ENCODE results near the gene KANK3. TPM values are rescaled to one million over a fixed set of nuclear protein-coding genes. Genes with fewer than 3 reads are reported as not detected.

The KANK3 gene
- total and polyA plus RNA-seq, 10 of the 15 experiments (the other 5 are each of a cell fraction or from before 2014, with no cell fraction given), result 0.03 to 0.93 (median 0.22) TPM; not detected in 1

DNA sequence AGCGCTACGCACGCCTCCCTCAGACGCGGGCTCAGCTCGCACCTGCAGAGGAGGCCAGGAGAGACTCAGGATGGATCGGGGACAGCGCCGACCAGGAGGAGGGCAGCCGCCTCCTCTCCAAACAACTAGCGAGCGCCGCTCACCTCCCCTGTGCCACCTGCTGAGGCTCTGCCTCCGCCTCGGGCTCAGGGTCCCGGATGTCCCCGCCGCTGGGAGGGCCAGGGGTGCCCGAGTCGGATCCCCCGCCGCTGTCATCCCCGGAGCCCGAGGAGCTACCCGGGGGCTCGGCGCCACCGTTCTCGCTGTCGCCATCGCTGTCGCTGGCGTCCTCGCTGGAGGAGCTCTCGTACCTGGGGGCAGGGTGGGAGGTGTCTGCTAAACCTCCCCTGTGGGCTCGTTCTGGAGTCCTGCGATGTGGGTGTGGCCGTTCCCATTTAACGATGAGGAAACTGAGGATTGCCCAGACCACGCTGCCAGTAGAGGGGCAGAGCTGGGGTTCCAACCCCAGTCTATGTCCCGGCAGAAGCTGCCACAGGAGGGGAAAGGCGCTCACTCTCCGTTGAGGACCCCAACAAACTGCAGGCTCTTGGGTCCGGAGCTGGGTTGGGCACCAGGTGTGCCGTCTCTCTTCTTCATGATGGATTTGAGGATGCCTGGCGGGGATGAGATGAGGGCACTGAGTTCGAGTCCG, 9.2 kb downstream of the KANK3 start:
- in situ Hi-C loops (cut with MboI), result no loop called here
- Histone ChIP-seq H3K27me3 (replicated peaks in 1 of 2; ENCODE audit: control insufficient read depth in 2 of 2, insufficient read depth in 2 of 2, low read length in 1 of 2) (peaks cover 2 to 5% of the 10 kb centered on the region in 2 experiments; a peak in 3 of 4 replicates), H3K36me3 (ENCODE audit: control insufficient read depth in 2 of 2, insufficient read depth in 2 of 2, low read length in 1 of 2) (no peaks in the 10 kb centered on the region), H3K27ac (ENCODE audit: control insufficient read depth, insufficient read depth) (no peak overlapping the region), H3K9me3 (replicated peaks; ENCODE audit: control insufficient read depth, insufficient read depth, low read length) (no peaks in the 10 kb centered on the region), H3K4me3 (no peak overlapping the region), H3K79me2 (ENCODE audit: control insufficient read depth, insufficient read depth, low read length) (no peaks in the 10 kb centered on the region), H3K9ac (ENCODE audit: control insufficient read depth, insufficient read depth, low read length) (no peak overlapping the region), H2AFZ (ENCODE audit: control insufficient read depth, low read depth, low read length) (no peak overlapping the region), H3K4me1 (ENCODE audit: control insufficient read depth, insufficient read depth, low read length) (peaks cover 2% of the 10 kb centered on the region; the same call in 1 of the 2 replicates), H3K4me2 (ENCODE audit: control insufficient read depth, insufficient read depth) (no peak overlapping the region), H4K20me1 (ENCODE audit: control insufficient read depth, insufficient read depth) (no peaks in the 10 kb centered on the region)
- ChIA-PET POLR2A (interaction anchor here (1.0 kb wide), 1 partner anchor 27 kb away, joined by 3 read pairs; no protein-coding TSS in a partner anchor), SMC1A (ENCODE audit: uncharacterized antibody, unreplicated experiment) (no interaction called here), RAD21 (ENCODE audit: unreplicated experiment) (no interaction called here), CTCF (no interaction called here)
- FAIRE-seq (no peak), DNase-seq (ENCODE audit: low read depth, low spot score) (no peak), ATAC-seq (no peak)
- no TSS peak for BruUV-seq (replicated peaks)
- WGBS (ENCODE audit: insufficient coverage, insufficient replicate concordance, low lambda C conversion rate, missing lambda C conversion rate), result 56% methylated on average over 42 of the region's 48 CpGs
- intact Hi-C loops (cut with micrococcal nuclease; ENCODE audit: unreplicated experiment), result no loop called here
- TF ChIP-seq ATF7 (IDR thresholded peaks at IDR 0.05; ENCODE audit: low read depth) (no peak), CHD2 (IDR thresholded peaks at IDR 0.05; ENCODE audit: borderline replicate concordance, low read depth, low read length) (no peak), IKZF2 (IDR thresholded peaks at IDR 0.05) (no peak), CHD1 (IDR thresholded peaks at IDR 0.05; ENCODE audit: low read depth, low read length) (no peak), STAT3 (IDR thresholded peaks at IDR 0.05; ENCODE audit: low read depth, low read length) (no peak), BMI1 (IDR thresholded peaks at IDR 0.05; ENCODE audit: borderline replicate concordance) (no peak)
- TF ChIP-seq, protein P1, sequence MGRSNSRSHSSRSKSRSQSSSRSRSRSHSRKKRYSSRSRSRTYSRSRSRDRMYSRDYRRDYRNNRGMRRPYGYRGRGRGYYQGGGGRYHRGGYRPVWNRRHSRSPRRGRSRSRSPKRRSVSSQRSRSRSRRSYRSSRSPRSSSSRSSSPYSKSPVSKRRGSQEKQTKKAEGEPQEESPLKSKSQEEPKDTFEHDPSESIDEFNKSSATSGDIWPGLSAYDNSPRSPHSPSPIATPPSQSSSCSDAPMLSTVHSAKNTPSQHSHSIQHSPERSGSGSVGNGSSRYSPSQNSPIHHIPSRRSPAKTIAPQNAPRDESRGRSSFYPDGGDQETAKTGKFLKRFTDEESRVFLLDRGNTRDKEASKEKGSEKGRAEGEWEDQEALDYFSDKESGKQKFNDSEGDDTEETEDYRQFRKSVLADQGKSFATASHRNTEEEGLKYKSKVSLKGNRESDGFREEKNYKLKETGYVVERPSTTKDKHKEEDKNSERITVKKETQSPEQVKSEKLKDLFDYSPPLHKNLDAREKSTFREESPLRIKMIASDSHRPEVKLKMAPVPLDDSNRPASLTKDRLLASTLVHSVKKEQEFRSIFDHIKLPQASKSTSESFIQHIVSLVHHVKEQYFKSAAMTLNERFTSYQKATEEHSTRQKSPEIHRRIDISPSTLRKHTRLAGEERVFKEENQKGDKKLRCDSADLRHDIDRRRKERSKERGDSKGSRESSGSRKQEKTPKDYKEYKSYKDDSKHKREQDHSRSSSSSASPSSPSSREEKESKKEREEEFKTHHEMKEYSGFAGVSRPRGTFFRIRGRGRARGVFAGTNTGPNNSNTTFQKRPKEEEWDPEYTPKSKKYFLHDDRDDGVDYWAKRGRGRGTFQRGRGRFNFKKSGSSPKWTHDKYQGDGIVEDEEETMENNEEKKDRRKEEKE (IDR thresholded peaks at IDR 0.05), result no peak
- TF ChIP-seq, protein P2, sequence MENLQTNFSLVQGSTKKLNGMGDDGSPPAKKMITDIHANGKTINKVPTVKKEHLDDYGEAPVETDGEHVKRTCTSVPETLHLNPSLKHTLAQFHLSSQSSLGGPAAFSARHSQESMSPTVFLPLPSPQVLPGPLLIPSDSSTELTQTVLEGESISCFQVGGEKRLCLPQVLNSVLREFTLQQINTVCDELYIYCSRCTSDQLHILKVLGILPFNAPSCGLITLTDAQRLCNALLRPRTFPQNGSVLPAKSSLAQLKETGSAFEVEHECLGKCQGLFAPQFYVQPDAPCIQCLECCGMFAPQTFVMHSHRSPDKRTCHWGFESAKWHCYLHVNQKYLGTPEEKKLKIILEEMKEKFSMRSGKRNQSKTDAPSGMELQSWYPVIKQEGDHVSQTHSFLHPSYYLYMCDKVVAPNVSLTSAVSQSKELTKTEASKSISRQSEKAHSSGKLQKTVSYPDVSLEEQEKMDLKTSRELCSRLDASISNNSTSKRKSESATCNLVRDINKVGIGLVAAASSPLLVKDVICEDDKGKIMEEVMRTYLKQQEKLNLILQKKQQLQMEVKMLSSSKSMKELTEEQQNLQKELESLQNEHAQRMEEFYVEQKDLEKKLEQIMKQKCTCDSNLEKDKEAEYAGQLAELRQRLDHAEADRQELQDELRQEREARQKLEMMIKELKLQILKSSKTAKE (IDR thresholded peaks at IDR 0.05; ENCODE audit: low read depth, poor library complexity, severe bottlenecking), result no peak
- TF ChIP-seq, protein P3, sequence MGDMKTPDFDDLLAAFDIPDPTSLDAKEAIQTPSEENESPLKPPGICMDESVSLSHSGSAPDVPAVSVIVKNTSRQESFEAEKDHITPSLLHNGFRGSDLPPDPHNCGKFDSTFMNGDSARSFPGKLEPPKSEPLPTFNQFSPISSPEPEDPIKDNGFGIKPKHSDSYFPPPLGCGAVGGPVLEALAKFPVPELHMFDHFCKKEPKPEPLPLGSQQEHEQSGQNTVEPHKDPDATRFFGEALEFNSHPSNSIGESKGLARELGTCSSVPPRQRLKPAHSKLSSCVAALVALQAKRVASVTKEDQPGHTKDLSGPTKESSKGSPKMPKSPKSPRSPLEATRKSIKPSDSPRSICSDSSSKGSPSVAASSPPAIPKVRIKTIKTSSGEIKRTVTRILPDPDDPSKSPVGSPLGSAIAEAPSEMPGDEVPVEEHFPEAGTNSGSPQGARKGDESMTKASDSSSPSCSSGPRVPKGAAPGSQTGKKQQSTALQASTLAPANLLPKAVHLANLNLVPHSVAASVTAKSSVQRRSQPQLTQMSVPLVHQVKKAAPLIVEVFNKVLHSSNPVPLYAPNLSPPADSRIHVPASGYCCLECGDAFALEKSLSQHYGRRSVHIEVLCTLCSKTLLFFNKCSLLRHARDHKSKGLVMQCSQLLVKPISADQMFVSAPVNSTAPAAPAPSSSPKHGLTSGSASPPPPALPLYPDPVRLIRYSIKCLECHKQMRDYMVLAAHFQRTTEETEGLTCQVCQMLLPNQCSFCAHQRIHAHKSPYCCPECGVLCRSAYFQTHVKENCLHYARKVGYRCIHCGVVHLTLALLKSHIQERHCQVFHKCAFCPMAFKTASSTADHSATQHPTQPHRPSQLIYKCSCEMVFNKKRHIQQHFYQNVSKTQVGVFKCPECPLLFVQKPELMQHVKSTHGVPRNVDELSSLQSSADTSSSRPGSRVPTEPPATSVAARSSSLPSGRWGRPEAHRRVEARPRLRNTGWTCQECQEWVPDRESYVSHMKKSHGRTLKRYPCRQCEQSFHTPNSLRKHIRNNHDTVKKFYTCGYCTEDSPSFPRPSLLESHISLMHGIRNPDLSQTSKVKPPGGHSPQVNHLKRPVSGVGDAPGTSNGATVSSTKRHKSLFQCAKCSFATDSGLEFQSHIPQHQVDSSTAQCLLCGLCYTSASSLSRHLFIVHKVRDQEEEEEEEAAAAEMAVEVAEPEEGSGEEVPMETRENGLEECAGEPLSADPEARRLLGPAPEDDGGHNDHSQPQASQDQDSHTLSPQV (IDR thresholded peaks at IDR 0.05), result no peak

Data from GM12878 (cell line).